HCT116 (cell line): Measurements from ENCODE around the gene EPB41L4A. TPM values are rescaled to one million over a fixed set of nuclear protein-coding genes. Genes with fewer than 3 reads are reported as not detected.

Experiments
- ATAC-seq: fragments of 200-7000 bp; cut with Tn5 transposase; 2 replicates; pipeline ENCODE4 v1.9.1; 2020; ENCODE audit warnings: mild to moderate bottlenecking, moderate library complexity
- BruUV-seq: library from RNA; stranded (reverse); fragments of 400-500 nt; replicated peaks from 2 replicates; lab custom pipeline; 2021; lab: Mats Ljungman, UMichigan
- CTCF ChIA-PET: fragments of 300-600 bp; sonication (Branson Sonifier 250); formaldehyde crosslinking; loops from one replicate; lab custom pipeline; 2021; ENCODE audit warnings: antibody characterized with exemption; lab: Charles Lee
- POLR2A ChIA-PET: fragments of 300-600, 350-600 bp; sonication (Branson Sonifier 250); formaldehyde crosslinking; loops from one replicate; lab custom pipeline; 2021; ENCODE audit warnings: antibody characterized with exemption; lab: Charles Lee
- RAD21 ChIA-PET, 2 experiments: fragments of 300-600 bp; sonication (Branson Sonifier 250); formaldehyde crosslinking; loops; one replicate each; lab custom pipeline; 2023; ENCODE audit warnings: low total read pairs in 2 of 2; ENCODE audit not compliant: uncharacterized antibody in 2 of 2, unreplicated experiment in 2 of 2, low non-redundant PET in 1 of 2; lab: Charles Lee
- DNase-seq: peaks from one replicate; pipeline ENCODE4 v3.0.0-alpha.2; 2010; ENCODE audit warnings: low read depth, low spot score
- H2AFZ ChIP-seq: fragments of 200-600 bp; shearing (Covaris generic), sonication (generic); 2 replicates; pipeline ENCODE4 v1.6.1; 2017; ENCODE audit warnings: low read depth, mixed run types, mixed read lengths, antibody characterized with exemption, low read length; ENCODE audit not compliant: poor library complexity, severe bottlenecking
- H3K27ac ChIP-seq: 2 replicates; pipeline ENCODE4 v1.5.1; 2012; ENCODE audit warnings: low read depth, low read length
- H3K27me3 ChIP-seq: fragments of 200-600 bp; sonication (generic); 2 replicates; pipeline ENCODE4 v1.6.1; 2016; ENCODE audit warnings: mixed run types, low read length, mixed read lengths; ENCODE audit not compliant: insufficient read depth
- H3K36me3 ChIP-seq, 2 experiments: fragments of 200-500 bp in 1 of 2; fragments of 200-600 bp in 1 of 2; sonication (Bioruptor generic) in 1 of 2; sonication (generic) in 1 of 2; 2 replicates each; pipeline versions ENCODE4 v1.5.1 to v1.6.1; 2014 to 2016; ENCODE audit warnings: low read length in 2 of 2, inconsistent platforms in 1 of 2, mixed read lengths in 1 of 2, mixed run types in 1 of 2; ENCODE audit not compliant: insufficient read depth in 2 of 2, control insufficient read depth in 1 of 2
- H3K4me1 ChIP-seq, 2 experiments: fragments of 200-600 bp in 1 of 2; sonication (generic) in 1 of 2; 2 replicates each; pipeline versions ENCODE4 v1.5.1 to v1.6.1; 2012 to 2017; ENCODE audit warnings: low read length in 2 of 2, inconsistent platforms in 1 of 2, mild to moderate bottlenecking in 1 of 2, mixed read lengths in 1 of 2, mixed run types in 1 of 2, moderate library complexity in 1 of 2; ENCODE audit not compliant: insufficient read depth in 2 of 2, control insufficient read depth in 1 of 2
- H3K4me2 ChIP-seq: fragments of 200-600 bp; sonication (generic); 2 replicates; pipeline ENCODE4 v1.6.1; 2017; ENCODE audit warnings: mixed run types, low read length, mixed read lengths
- H3K4me3 ChIP-seq, 2 experiments: fragments of 200-600 bp in 1 of 2; sonication (generic) in 1 of 2; replicated peaks in 1 of 2; 2 replicates each; pipeline ENCODE4 v1.5.1; 2011 to 2016; ENCODE audit warnings: low read length in 2 of 2, control low read depth in 1 of 2, low read depth in 1 of 2, mild to moderate bottlenecking in 1 of 2, mixed read lengths in 1 of 2, mixed run types in 1 of 2
- H3K79me2 ChIP-seq: fragments of 200-600 bp; sonication (generic); 2 replicates; pipeline ENCODE4 v1.6.1; 2017; ENCODE audit warnings: mild to moderate bottlenecking, mixed run types, low read length, moderate library complexity, mixed read lengths; ENCODE audit not compliant: insufficient read depth
- H3K9ac ChIP-seq: fragments of 200-600 bp; sonication (generic); 2 replicates; pipeline ENCODE4 v1.6.1; 2016; ENCODE audit warnings: low read length, mixed read lengths
- H3K9me2 ChIP-seq: fragments of 200-600 bp; sonication (generic), shearing (Covaris generic); 2 replicates; pipeline ENCODE4 v1.6.1; 2017; ENCODE audit warnings: mixed run types, mild to moderate bottlenecking, moderate library complexity; ENCODE audit not compliant: insufficient read depth
- H3K9me3 ChIP-seq, 2 experiments: fragments of 200-500 bp in 1 of 2; fragments of 200-600 bp in 1 of 2; sonication (Bioruptor generic) in 1 of 2; sonication (generic) in 1 of 2; 2 replicates each; pipeline ENCODE4 v1.6.1; 2014 to 2017; ENCODE audit warnings: low read length in 2 of 2, mixed read lengths in 2 of 2, inconsistent platforms in 1 of 2, low read depth in 1 of 2, mild to moderate bottlenecking in 1 of 2, mixed run types in 1 of 2, moderate library complexity in 1 of 2; ENCODE audit not compliant: control insufficient read depth in 1 of 2, insufficient read depth in 1 of 2
- H4K20me1 ChIP-seq: fragments of 200-600 bp; sonication (generic), shearing (Covaris generic); 2 replicates; pipeline ENCODE4 v1.6.1; 2017; ENCODE audit warnings: mixed run types, mild to moderate bottlenecking, moderate library complexity; ENCODE audit not compliant: insufficient read depth
- ATF3 ChIP-seq: IDR thresholded peaks from 2 replicates; pipeline ENCODE4 v1.6.1; 2012
- CEBPB ChIP-seq: IDR thresholded peaks from 2 replicates; pipeline ENCODE4 v1.6.1; 2012; ENCODE audit warnings: low read depth
- EGR1 ChIP-seq: IDR thresholded peaks from 2 replicates; pipeline ENCODE4 v1.6.1; 2012; ENCODE audit warnings: low read depth
- EZH2 ChIP-seq: fragments of 200-600 bp; sonication (generic); IDR thresholded peaks from 2 replicates; pipeline ENCODE4 v1.6.1; 2017; ENCODE audit warnings: antibody characterized with exemption, mixed run types
- EZH2phosphoT487 ChIP-seq: fragments of 200-600 bp; IDR thresholded peaks from 2 replicates; pipeline ENCODE4 v1.6.1; 2018; ENCODE audit warnings: antibody characterized with exemption, borderline replicate concordance
- JUND ChIP-seq: IDR thresholded peaks from 2 replicates; pipeline ENCODE4 v1.6.1; 2012
- POLR2AphosphoS5 ChIP-seq: IDR thresholded peaks from 2 replicates; pipeline ENCODE4 v1.6.1; 2011; ENCODE audit warnings: mild to moderate bottlenecking, low read depth, low read length, moderate library complexity
- REST ChIP-seq: IDR thresholded peaks from 2 replicates; pipeline ENCODE4 v1.6.1; 2012; ENCODE audit warnings: low read depth
- SIN3A ChIP-seq: IDR thresholded peaks from 2 replicates; pipeline ENCODE4 v1.6.1; 2012; ENCODE audit warnings: low read depth
- YY1 ChIP-seq: IDR thresholded peaks from 2 replicates; pipeline ENCODE4 v1.6.1; 2011; ENCODE audit warnings: low read length, low read depth, moderate library complexity, mild to moderate bottlenecking; ENCODE audit not compliant: insufficient replicate concordance; ENCODE audit errors: extremely low read depth
- ZNF274 ChIP-seq: fragments of 200-500 bp; sonication (Bioruptor generic); IDR thresholded peaks from 2 replicates; pipeline ENCODE4 v1.6.1; 2014; ENCODE audit warnings: mild to moderate bottlenecking, low read depth, low read length, inconsistent platforms
- intact Hi-C: fragments of 100-400 bp; cut with micrococcal nuclease; formaldehyde crosslinking; loops from 2 replicates; pipeline ENCODE4 v1.10.0; 2022
- total RNA-seq: library from RNA; stranded (reverse); gene quantifications from one replicate; pipeline ENCODE4 v1.2.1, GENCODE V29; 2021; ENCODE audit not compliant: unreplicated experiment

Gene EPB41L4A
- total RNA-seq, 1 experiment from 2014 or later = 2.8 TPM

GRCh38 chr5:112217843-112218579 is 201.1 kb downstream of the EPB41L4A start:
- POLR2A ChIA-PET = no interaction called here
- no peak overlapping the region for H3K9ac ChIP-seq
- DNase-seq = no peak
- BruUV-seq = no TSS peak
- H3K9me3 ChIP-seq = no peaks in the 10 kb centered on the region
- RAD21 ChIA-PET = no interaction called here
- no peak overlapping the region for H2AFZ ChIP-seq
- H4K20me1 ChIP-seq = no peaks in the 10 kb centered on the region
- H3K4me2 ChIP-seq = no peak overlapping the region
- no peaks in the 10 kb centered on the region for H3K36me3 ChIP-seq
- H3K9me2 ChIP-seq = no peaks in the 10 kb centered on the region
- no peak for ATAC-seq
- no peak overlapping the region for H3K27ac ChIP-seq
- H3K4me3 ChIP-seq = no peak overlapping the region
- H3K4me1 ChIP-seq = no peaks in the 10 kb centered on the region
- H3K79me2 ChIP-seq = no peaks in the 10 kb centered on the region
- intact Hi-C loops = loop anchor here (10.0 kb wide), 1 partner anchor 307 kb away; no protein-coding TSS in a partner anchor
- H3K27me3 ChIP-seq = no peaks in the 10 kb centered on the region
- CTCF ChIA-PET = no interaction called here
- no peak for TF ChIP-seq EGR1
- TF ChIP-seq ATF3 = no peak
- TF ChIP-seq CEBPB = no peak
- no peak for TF ChIP-seq POLR2AphosphoS5
- no peak for TF ChIP-seq SIN3A
- TF ChIP-seq JUND = no peak
- no peak for TF ChIP-seq EZH2
- no peak for TF ChIP-seq YY1
- no peak for TF ChIP-seq ZNF274
- no peak for TF ChIP-seq REST
- no peak for TF ChIP-seq EZH2phosphoT487
